Esophagus muscularis mucosa (tissue), 4 donors: ENCODE measurements around the gene STX8. TPM values are rescaled to one million over a fixed set of nuclear protein-coding genes. Genes with fewer than 3 reads are reported as not detected.
A peak's percentile ranks its signal among the peaks of the same experiment; 100 is the strongest.

Source experiments
- DNase-seq: peaks from one replicate; pipeline ENCODE4 v3.0.0-alpha.2; 2017; ENCODE audit errors: extremely low spot score
- H3K27ac ChIP-seq, 4 donors: fragments of 200-600 bp; sonication (generic); replicated peaks in 1 of 4; 1 replicate in 3 of 4; 2 replicates in 1 of 4; pipeline ENCODE4 v1.5.1; 2016 to 2019; ENCODE audit warnings: mild to moderate bottlenecking in 1 of 4
- H3K27me3 ChIP-seq, 4 donors: fragments of 200-600 bp; sonication (generic); one replicate each; pipeline versions ENCODE4 v1.5.1 to v1.6.0; 2016 to 2019
- H3K36me3 ChIP-seq, 4 donors: fragments of 200-600 bp; sonication (generic); one replicate each; pipeline ENCODE4 v1.5.1; 2016 to 2019
- H3K4me1 ChIP-seq, 4 donors: fragments of 200-600 bp; sonication (generic); one replicate each; pipeline ENCODE4 v1.5.1; 2016 to 2019
- H3K4me3 ChIP-seq, 4 donors: fragments of 200-600 bp; sonication (generic); 1 replicate in 2 of 4; 2 replicates in 2 of 4; pipeline ENCODE4 v1.5.1; 2016 to 2019; ENCODE audit warnings: mild to moderate bottlenecking in 4 of 4, moderate library complexity in 1 of 4
- H3K9me3 ChIP-seq, 4 donors: fragments of 200-600 bp; sonication (generic); 1 replicate in 3 of 4; 2 replicates in 1 of 4; pipeline ENCODE4 v1.5.1; 2016 to 2019
- EP300 ChIP-seq: sonication (generic); formaldehyde crosslinking; IDR thresholded peaks from one replicate; pipeline ENCODE4 v1.6.1; 2017; ENCODE audit warnings: antibody characterized with exemption
- POLR2A ChIP-seq: fragments of 450-650 bp; IDR thresholded peaks from one replicate; pipeline ENCODE4 v1.6.1; 2017; ENCODE audit warnings: antibody characterized with exemption, moderate library complexity, mild to moderate bottlenecking, low read depth
- POLR2AphosphoS5 ChIP-seq, 2 donors: sonication (generic); formaldehyde crosslinking; IDR thresholded peaks; one replicate each; pipeline ENCODE4 v1.6.1; 2017; ENCODE audit warnings: antibody characterized with exemption in 2 of 2
- WGBS: methylation state at CpG from one replicate; pipeline ENCODE4 v1.1.5; 2018; 5-methylcytosine and 5-hydroxymethylcytosine counted together
- intact Hi-C: fragments of 100-400 bp; cut with DNase I; formaldehyde crosslinking; loops from one replicate; pipeline ENCODE4 v1.15.1; 2023
- total RNA-seq, 4 donors: library from RNA; depleted of rRNA; stranded (reverse); fragments of >200 nt; gene quantifications; one replicate each; pipeline versions ENCODE4 v1.1.0 to v1.2.1, GENCODE V29; 2016
- TF ChIP-seq, protein P1 (sequence below), 3 experiments: fragments of 200-600 bp in 2 of 3; fragments of 450-650 bp in 1 of 3; sonication (generic) in 2 of 3; IDR thresholded peaks; one replicate each; pipeline ENCODE4 v1.5.1; 2017 to 2019; ENCODE audit warnings: antibody characterized with exemption in 3 of 3, mild to moderate bottlenecking in 2 of 3, moderate library complexity in 1 of 3

Gene STX8
- total RNA-seq, 4 donors from 2014 or later: 83.9 to 104 (median 94.5) TPM

DNA sequence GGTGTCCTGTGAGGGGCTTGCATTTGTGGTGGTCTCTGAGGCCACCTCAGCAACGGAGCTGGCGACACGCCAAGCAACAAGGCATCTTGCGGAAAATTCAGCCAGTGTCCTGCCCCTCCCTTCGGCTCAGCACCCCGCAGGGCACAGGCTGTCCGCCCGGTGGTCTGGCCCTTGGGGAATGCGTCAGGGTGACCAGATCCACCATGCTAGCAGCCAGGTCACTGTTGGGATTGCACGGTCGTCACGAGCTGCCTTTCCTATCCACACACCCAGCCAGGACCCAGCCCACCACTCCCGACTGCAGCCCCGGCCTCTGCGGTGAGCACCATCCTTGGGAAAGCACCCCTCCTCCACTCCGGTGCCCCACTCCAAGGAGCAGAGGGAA is 333.1 kb downstream of the STX8 start:
- H3K27ac ChIP-seq: peak overlapping the region; percentile 97 to 99 (median 99)
- no peaks in the 10 kb centered on the region for H3K27me3 ChIP-seq
- intact Hi-C loops: no loop called here
- peaks cover 46 to 98% (median 97%) of the 10 kb centered on the region in 4 donors for H3K4me1 ChIP-seq
- 79% methylated on average over 14 of the region's 16 CpGs for WGBS
- H3K36me3 ChIP-seq: no peaks in the 10 kb centered on the region
- DNase-seq: no peak
- H3K4me3 ChIP-seq: no peak overlapping the region
- peak in 1 of 2 donors; percentile 3 for TF ChIP-seq POLR2AphosphoS5 (IDR thresholded peaks at IDR 0.05)
- TF ChIP-seq EP300: no peak
- TF ChIP-seq POLR2A: no peak
- no peaks in the 10 kb centered on the region for H3K9me3 ChIP-seq

DNA sequence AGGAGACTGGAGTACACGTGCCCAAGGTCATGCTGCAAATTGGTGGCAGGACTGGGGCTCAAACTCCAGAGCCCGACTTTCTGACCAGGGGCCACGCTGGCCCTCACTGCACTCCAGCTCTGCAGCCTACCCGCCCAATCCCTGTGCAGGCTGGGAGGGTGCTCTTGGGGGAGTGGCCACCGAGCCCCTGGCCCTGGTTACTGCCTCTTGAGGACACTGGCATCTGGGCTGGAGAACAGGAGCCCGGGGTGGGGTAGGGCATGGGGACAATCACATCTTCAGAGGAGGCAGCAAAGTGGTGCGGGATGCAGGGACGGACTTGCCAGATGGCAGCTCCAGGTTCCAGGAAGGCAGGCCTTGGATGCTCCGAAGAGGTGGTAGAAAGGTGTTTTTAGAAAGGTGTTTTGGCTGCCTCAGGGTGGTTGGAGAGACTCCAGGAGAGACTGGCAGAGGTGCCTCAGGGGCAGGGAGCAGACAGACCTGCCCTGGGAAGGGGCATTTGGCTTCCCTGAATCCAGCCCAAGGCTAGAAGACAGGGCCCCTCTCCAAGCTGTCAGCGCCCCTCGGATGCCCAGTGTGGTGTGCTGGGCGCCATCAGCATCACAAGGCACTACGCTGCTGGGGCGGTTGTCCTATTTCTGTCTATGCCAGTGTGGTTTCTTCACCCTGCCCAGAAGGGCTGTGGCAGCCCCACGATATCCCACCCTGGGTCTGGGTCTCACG is 333.7 kb downstream of the STX8 start:
- peak overlapping the region; percentile 97 to 99 (median 99) for H3K27ac ChIP-seq
- no peak for DNase-seq
- TF ChIP-seq, protein P1, sequence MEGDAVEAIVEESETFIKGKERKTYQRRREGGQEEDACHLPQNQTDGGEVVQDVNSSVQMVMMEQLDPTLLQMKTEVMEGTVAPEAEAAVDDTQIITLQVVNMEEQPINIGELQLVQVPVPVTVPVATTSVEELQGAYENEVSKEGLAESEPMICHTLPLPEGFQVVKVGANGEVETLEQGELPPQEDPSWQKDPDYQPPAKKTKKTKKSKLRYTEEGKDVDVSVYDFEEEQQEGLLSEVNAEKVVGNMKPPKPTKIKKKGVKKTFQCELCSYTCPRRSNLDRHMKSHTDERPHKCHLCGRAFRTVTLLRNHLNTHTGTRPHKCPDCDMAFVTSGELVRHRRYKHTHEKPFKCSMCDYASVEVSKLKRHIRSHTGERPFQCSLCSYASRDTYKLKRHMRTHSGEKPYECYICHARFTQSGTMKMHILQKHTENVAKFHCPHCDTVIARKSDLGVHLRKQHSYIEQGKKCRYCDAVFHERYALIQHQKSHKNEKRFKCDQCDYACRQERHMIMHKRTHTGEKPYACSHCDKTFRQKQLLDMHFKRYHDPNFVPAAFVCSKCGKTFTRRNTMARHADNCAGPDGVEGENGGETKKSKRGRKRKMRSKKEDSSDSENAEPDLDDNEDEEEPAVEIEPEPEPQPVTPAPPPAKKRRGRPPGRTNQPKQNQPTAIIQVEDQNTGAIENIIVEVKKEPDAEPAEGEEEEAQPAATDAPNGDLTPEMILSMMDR (IDR thresholded peaks at IDR 0.05): no peak
- TF ChIP-seq POLR2A (no peak), EP300 (no peak), POLR2AphosphoS5 (IDR thresholded peaks at IDR 0.05) (no peak)
- H3K4me1 ChIP-seq: peaks cover 46 to 98% (median 96%) of the 10 kb centered on the region in 4 donors
- H3K27me3 ChIP-seq: no peaks in the 10 kb centered on the region
- H3K4me3 ChIP-seq: no peak overlapping the region
- H3K9me3 ChIP-seq: no peaks in the 10 kb centered on the region
- intact Hi-C loops: no loop called here
- no peaks in the 10 kb centered on the region for H3K36me3 ChIP-seq
- WGBS: 84% methylated on average over 7 of the region's 16 CpGs

DNA sequence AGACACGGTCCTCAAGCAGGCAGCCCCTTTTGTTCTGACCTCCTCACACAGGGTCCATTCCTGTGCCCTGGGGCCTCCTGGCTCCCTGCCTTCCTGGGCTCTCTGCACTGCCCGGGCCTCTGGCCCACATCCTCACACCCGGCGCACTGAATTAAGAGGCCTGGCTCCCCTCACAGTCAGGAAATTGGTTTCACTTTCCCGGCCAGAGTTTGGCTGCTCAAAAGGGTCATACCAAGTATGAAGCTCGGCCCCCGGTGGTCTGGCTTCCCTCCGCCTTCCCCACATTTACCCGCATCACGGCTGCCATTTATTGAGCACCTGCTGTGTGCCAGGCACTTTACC is 334.3 kb downstream of the STX8 start:
- Histone ChIP-seq H3K9me3 (no peaks in the 10 kb centered on the region), H3K27me3 (no peaks in the 10 kb centered on the region), H3K27ac (peak overlapping the region; percentile 97 to 99 (median 99)), H3K4me1 (peaks cover 46 to 98% (median 91%) of the 10 kb centered on the region in 4 donors), H3K4me3 (no peak overlapping the region), H3K36me3 (no peaks in the 10 kb centered on the region)
- TF ChIP-seq, protein P1 (IDR thresholded peaks at IDR 0.05): no peak
- TF ChIP-seq POLR2AphosphoS5 (IDR thresholded peaks at IDR 0.05) (no peak), POLR2A (no peak), EP300 (no peak)
- intact Hi-C loops: no loop called here
- WGBS: 42% methylated on average over 10 of the region's 10 CpGs
- no peak for DNase-seq

DNA sequence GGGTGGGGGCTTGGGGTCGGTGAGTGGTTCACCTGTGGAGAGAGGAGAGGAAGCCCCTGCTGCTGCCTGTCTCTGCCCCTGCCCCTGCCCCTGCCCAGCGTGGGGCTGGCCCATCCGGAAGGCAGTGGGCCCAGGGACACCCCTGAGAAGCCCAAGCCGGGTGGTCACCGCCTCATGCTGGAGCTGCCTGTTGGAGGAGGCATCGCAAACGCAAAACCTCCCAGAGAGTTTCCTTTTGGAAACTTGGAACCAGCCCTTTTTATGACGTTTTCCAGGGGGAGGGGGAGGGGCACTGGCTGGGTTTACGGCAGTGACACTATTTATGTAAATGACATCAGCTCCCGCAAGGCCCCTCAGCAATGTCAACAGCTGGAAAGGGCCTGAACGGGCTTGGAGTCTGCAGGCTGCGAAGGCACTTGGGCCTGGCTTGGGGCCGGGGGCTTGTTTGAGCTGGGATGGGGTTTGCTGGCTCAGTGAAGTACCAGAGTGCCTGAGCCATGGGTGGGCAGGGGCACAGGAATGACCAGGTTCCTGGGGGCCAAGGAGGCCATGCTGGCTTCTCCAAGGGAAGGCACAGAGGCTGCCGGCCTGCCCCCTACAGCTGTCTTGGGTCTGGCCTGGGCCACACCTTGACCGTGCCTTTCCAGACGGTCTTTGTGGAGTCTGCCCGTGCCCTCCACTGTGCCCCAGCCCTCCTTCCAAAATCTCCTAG is 334.8 kb downstream of the STX8 start:
- no peaks in the 10 kb centered on the region for H3K9me3 ChIP-seq
- DNase-seq: peak; percentile 94
- peak overlapping the region; percentile 97 to 99 (median 99) for H3K27ac ChIP-seq
- H3K4me1 ChIP-seq: peaks cover 46 to 97% (median 91%) of the 10 kb centered on the region in 4 donors
- WGBS: 51% methylated on average over 7 of the region's 17 CpGs
- H3K36me3 ChIP-seq: no peaks in the 10 kb centered on the region
- H3K27me3 ChIP-seq: no peaks in the 10 kb centered on the region
- TF ChIP-seq POLR2A (no peak), EP300 (peak; percentile 71), POLR2AphosphoS5 (IDR thresholded peaks at IDR 0.05) (peak; percentile 73 to 76)
- TF ChIP-seq, protein P1 (IDR thresholded peaks at IDR 0.05): no peak
- intact Hi-C loops: no loop called here
- H3K4me3 ChIP-seq: peak overlapping the region; percentile 57 to 66 (median 64)
